NCI-H2171 treated with DMSO at 0.1 percent for 48 hours (cell line): ENCODE measurements around the gene TSPAN15.

Source experiments
- DNase-seq: peaks from one replicate; lab custom pipeline; 2025; lab: John Stamatoyannopoulos, UW

TSPAN15 gene

DNA sequence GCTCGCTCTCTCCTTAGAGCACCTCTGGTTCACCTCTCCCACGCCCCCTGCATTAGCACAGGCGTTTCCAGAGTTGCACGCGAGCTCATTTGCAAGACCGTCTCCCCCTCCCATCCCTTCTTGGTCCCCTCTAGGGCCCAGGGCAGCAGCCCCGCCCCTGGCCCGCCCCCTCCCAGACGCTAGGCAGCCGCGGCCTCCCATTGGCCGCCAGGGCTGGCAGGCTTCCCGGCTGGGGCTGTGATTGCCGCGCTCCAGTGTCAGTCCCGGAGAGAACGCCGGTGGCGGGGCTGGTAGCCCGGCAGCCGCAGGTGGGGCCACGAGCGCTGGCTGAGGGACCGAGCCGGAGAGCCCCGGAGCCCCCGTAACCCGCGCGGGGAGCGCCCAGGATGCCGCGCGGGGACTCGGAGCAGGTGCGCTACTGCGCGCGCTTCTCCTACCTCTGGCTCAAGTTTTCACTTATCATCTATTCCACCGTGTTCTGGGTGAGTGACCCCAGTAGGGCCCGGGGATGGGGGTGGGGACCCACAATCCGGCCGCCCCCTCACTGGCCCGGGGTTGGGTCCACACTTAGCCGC lies at the start of gene TSPAN15:
Gene TSPAN15, plus strand, starts transcription at position 257 of the 575 bp plus-strand sequence. Its CDS starts 130 bp downstream, at position 387.
- peak; percentile 80 for DNase-seq

DNA sequence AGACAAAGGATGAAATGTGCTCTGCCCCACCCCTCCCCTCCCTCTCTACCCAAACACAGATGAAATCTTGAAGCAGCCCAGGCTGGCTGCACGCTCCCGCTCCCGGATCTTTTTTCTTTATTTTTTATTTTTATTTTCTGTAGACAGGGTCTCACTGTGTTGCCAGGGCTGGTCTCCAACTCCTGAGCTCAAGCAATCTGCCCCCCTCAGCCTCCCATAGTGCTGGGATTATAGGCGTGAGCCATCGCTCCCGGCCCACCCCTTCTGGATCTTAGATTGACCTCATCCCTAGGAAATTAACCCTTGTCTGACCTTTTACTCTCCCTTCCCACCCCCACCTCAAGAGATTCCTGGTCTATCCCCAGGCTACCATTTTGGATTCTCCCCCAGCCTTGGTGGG lies 48.9 kb upstream of the TSPAN15 start:
- DNase-seq: no peak

DNA sequence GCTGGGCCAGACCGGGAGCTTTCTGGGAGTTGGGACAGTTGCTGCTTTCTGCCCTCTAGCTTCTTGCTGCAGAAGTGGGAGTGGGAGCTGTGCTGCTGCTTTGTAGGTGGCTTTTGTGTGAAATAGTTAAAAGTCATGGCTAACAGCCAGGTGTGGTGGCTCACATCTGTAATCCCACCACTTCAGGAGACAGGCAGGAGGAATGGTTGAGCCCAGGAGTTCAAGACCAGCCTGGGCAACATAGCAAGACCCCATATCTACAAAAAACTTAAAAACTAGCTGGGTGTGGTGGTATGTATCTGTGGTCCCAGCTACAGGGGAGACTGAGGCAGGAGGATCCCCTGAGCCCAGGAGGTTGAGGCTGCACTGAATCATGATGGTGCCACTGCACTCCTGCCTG lies 48.2 kb upstream of the TSPAN15 start:
- no peak for DNase-seq

DNA sequence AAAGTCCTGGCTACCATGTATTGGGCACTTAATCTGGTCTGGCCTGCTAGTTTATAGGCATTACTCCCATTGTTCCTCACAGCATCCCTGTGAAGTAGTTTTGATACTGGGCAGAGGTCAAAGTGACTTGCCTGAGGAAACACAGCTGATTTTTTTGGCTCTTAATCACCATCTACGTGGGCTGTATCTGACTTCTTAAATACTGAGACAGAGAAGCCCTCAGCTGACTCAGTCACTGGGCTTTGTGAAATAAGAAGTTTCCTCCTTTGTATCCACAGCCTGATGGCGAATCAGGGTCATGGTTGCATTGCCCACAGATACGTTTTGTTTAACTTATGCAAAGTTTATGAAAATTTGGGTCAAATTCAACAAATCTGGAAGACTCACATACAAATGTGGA lies 47.7 kb upstream of the TSPAN15 start:
- DNase-seq: no peak

DNA sequence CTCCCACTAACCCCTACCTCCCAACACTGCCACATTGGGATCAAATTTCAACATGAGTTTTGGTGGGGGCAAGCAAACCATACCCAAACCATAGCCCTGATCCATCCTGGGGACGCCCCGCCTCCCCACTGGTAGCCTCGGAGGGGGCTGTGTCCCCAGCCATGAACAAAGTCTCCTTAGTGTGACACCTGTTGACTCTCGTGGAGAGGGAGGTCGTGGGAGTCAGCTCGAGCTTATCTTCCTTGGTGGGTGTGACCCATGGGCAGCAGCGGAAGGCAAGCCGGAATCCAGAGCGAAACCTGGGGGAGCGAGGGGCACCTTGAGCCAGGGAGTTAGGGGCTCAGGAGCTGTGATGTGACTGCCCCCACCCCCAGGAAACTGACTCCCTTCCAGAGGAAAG lies 46.5 kb upstream of the TSPAN15 start:
- DNase-seq: no peak

DNA sequence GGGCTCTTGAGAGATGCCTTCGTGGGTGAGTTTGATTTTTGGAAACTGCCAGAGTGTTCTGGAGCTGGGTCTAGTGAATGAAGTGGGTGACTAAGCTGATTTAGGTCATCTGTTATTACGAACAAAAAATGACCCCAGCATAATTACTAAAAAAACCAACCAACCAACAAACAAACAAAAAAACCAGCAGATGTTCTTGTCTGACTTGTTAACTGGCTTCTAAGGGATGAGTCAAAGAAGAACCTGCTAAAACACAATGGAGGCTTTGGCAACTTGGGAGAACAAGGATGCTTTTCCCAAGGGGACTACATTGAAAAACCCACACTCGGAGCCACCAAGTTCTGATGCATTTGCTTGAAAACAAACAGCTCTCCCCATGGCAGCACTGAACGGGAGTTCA lies 46.0 kb upstream of the TSPAN15 start:
- DNase-seq: no peak

DNA sequence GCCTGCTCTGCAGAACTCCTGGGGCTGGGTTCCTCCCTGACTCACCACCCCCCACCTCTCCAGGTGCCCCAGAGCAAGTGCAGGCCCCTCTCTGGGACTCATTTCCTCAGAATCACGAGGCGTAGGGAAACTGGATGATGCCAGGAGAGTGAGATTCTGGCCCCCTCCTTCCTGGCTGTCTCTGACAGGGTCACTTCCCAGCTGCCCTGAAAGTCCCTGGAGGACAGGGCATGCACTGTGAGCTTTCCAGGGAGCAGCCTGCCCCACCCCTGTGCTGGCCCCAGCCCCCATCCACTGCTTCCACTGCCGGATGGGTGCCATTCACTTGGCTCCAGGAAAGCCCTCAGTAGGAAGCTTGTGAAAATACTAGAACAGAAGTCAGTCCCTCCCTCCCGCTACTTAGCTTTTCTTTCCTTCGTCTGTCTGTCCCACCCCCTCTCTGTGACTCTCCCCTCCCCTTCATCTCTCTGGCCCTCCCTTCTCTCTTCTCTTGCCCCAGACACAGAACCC lies 44.9 kb upstream of the TSPAN15 start:
- no peak for DNase-seq

DNA sequence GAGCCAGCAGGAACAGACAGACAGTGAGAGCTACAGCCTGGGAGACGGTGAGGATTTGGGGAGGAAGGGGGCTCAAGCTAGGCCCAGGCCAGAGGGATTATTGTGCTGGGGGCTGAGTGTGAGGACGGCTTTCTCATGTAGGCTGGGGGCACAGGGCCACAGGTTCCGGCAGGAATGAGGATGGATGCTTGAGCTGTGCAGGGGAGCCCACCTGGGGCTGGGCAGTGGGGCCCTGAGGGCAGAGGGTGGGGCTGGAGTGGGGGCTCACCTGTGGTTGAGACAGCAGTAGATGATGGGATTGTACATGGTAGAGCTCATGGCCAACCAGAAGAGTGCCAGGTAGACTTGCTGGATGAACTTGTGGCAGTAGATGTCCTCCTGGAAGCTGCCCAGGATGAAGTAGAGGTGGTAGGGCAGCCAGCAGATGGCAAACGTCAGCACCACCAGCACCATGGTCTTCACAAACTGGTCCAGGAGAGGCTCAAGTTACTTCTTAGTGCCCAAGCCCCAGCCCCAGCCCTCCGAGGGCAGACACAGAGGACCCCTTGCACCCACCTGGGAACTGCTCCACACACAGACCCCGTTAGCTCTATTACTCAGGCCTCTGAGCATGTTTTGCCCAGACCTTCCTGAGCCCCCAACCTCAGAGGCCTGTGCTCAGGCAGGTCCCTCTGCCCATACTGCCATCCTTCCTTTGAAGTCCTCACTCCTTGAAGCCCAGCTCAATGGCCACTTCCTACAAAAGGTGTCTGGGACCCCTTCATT lies 44.3 kb upstream of the TSPAN15 start:
- DNase-seq: no peak

DNA sequence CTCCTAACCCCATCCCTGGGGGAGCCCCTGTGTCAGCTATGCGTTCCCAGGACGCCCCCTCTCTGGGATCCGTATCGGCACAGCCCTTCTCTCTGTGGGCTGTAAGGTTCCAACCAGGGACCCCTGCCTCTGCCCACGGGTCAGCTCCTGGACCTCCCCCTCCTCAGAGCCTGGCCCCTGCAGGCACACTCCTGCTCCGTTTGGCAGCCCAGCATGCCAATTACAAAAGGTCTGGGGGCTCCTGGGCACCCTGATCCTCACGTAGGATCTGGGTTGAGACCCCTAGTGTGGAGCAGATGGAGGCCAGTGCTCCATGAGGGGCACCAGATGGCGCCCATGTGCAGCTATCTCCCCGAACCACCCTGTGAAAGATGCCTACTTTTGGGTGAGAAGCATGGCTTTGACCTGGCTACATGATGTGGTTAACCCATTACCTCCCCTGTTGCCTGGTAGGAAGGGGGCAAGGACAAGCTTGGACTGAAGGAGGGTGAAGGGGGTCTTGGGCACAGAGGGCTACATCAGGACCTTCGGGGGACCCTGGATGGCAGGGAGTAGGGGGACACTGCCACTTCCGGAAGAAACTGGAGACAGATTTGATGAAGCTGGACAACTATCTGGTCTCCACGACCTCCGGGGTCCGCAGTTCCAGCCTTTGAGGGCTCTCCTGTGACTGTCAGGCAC lies 43.5 kb upstream of the TSPAN15 start:
- peak; percentile 26 for DNase-seq

DNA sequence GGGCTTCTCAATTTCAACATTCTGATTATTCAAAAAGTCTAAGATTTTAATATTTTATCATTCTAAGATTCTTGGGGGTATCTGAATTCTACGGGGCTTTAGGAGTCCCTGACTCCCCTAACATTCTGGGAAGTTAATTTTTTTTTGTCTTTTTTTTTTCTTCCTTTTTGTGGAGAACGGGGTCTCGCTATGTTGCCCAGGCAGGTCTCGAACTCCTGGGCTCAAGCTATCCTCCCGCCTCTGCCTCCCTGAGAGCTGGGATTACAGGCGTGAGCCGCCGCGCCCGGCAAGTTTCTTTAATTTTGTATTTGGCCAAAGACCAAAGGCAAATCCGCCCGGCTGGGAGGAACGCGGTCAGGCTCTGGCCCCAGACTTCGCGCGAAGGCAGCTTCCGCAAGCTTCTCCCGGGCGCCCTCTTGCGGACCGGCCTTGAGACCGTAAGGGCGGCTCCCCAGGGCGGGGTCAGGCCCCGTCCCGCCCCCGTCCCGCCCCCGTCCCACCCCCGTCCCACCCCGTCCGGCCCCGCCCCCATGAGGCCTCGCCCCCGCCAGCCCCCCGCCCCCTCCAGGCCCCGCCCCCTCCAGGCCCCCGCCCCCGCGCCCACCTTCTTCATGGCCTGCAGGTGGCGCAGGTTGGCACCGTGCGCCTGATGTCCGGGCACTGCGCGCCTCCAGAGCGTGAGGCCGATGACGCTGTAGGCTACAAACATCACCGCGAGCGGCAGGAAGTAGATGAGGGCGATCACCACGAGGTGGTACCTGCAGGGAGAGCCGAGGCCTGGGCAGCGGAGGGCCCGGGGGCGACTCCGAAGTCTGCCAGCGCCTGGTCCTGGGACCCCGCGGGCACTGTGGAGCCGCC lies 42.7 kb upstream of the TSPAN15 start:
- DNase-seq: peak; percentile 76

DNA sequence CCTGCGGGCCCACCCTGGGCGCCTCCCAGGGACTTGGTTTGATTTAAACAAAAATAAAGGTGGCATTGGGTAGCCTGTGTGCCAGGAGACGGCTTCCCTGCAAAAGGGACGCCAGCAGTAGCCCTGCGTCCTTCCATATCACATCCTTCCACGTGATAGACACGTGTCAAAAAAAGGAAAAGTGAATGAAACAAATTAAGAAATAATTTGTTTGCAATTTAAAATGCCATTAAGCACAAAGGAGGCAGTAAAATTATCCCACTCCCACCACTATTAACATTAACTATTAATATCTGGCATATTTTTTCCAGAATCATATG lies 42.1 kb upstream of the TSPAN15 start:
- DNase-seq: no peak

DNA sequence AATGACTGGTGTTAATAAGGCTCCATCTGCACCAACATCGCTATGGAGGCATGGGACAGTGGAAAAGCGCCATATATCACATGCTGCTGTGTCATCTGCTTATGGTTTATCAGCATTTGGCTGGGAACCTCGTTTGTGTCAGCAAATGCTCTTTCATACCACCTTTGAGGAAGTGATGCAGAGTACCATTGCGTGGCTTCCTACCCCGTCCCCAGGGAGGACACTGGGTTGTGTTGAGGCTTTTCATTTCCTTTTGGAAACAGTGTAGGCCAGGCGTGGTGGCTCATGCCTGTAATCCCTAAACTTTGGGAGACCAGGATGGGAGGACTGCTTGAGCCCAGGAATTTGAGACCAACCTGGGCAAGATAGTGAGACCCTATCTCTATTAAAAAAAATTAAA lies 41.3 kb upstream of the TSPAN15 start:
- no peak for DNase-seq

DNA sequence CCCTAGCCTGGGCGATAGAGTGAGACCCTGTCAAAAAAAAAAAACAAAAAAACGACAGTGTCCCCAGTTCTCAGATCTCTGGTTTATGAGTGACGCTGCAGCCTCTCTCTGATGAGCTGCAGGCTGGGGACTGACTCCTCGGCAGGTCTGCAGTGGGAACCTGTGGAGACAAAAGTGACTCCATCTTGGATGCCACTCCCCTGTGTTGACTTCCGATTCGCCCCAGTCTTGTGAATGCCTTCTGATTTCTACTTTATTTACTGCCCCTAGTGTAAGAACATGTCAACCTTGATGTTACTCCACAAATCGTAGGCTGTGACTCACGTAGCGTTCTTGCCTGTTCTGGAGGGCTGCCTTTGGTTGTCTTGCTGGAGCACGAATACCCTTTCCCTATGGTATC lies 40.8 kb upstream of the TSPAN15 start:
- DNase-seq: no peak

DNA sequence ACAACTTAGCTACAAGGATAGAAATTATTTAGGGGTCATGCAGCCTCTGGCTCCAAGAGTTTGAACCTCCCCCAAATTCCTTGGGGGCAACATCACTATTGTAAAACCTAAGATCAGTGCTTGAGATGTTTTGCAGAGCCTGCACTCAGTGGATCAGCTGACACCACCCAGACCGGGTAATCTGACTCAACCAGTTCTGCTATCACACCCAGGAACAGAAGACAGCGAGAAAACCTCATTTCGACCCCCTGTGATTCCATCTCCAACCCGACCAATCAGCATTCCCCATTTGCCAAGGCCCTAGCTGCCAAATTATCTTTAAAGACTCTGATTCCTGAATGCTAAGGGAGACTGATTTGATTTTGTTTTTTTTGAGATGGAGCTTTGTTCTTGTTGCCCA lies 39.8 kb upstream of the TSPAN15 start:
- DNase-seq: no peak

DNA sequence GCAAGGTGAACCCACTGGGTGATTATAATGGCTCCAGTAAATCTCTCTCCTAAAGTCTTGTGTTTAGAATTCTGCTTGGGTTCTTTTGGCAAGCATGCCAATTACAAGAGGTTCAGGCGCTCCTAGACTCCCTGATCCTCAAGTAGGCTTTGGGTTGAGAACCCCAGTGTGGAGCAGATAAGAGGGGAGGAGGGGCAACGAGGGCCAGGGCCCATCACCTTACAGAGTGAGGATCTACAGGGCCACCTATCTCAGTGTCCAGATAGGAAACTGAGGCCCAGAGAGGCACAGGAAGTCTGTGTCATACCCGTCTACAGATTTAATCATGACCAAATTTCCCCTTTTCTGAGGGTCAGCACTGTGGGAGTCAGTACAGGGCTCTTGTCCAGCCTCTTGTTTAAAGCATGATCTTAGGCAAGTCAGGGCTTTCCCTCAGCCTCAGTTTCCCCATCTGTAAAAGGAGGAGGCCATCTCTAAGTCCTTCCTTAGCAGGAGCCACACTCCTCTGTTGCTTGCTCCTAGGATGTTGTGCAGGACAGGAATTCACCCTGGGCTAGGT lies 39.0 kb upstream of the TSPAN15 start:
- no peak for DNase-seq

DNA sequence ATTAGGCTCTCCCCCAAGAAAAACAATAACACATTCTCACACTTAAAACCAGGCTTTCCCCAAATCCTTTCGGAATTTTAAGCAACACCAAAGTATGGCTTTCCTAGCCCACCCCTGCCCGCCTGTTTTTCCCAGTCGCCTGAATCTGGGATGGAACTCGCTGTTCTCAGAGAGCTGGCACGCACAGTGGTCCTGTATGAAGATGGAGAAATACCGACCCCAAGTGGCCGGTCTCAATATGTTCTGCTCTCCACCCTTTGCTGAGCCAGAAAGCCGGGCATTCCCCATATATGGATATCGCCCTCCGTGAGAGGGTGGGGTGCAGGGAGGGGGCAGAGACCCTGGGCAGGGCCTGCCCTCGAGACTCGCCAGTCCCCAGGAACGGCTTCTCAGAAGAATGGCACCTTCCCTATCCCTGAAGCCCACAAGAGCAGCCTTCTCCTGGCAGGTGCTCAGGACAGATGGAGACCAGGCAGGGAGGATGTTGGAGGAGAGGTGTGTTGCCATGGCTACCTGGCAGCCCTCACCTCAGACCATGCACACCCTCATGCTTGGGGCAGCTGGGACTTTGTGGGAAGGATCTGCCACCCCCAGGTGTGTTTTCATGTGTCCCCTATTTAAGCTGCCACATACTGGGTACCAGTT lies 37.9 kb upstream of the TSPAN15 start:
- peak; percentile 88 for DNase-seq

DNA sequence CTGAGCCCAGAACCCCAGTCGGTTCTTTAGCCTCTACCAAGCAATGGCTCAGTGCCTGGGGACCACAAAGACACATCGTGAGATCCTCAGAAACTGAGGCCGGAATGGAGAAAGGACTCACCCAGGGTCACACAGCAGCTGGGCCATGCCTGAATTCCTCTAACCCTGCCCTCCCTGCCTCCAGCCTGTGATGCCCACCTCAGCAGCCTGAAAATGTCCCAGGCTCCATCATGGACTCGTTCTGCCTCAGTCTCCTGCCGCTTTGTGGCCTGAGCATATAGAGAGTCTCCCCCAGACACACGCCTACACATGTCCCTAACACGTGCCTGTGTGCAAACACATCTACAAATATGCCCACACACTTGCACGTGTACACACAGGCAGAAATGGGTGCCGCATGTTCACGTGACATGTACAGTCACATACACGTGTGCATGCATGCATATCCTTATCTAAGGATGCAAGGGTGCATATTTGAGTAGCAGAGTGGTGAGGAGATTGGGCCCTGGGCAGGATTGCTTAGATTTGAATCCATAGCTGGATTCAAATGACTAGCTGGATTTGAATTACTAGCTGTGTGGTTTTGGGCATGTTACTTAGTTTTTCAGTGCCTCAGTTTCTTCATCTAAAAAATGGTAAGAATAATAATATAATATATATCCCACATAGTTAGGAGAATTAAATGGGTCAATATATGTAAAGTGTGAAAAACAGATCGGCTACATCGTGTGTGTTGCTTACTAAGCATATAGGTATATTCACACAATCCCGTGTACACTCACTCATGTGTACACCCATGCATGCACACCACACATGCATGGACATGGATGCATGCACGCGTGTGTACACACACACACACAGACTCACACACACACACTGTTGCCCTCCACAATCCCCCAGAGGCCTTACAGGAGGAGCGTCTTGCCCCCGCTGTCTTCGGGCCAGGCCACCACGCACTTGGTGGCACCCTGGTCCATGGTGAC lies 36.9 kb upstream of the TSPAN15 start:
- no peak for DNase-seq

DNA sequence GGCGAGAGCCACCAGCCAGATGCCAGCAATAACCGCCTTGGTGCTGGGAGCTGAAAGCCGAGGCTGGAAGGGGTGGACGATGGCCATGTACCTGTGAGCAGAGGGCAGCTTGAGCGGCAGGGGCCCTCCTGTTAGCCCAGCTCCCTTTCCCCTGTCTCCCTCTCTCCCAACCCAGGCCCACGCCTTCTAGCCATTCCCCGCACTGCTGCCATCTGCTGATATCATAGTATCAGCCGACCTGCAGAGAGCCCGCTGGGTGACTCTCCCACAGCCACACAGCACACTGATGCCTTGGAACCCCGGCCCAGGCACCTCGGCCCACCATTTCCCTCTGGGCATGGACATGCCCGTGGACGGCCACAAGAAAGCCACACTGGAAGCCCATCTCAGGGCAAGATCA lies 36.2 kb upstream of the TSPAN15 start:
- no peak for DNase-seq

DNA sequence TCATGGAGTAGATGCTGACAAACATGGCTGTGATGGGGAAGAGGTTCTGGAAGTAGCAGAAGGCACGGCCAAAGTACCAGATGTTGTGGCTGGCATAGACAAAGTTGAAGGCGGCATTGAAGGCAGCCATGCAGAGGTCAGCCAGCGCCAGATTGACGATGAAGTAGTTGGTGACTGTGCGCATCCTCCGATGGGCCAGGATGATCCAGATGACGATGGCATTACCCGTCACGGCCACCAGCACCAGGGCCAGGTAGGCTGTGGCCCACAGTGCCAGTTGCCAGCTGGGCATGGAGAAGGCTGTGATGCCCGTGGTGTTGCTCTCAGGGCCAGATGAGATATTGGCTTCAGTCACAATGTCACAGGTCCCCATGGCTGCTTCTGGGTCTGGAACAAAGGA lies 35.3 kb upstream of the TSPAN15 start:
- DNase-seq: no peak

DNA sequence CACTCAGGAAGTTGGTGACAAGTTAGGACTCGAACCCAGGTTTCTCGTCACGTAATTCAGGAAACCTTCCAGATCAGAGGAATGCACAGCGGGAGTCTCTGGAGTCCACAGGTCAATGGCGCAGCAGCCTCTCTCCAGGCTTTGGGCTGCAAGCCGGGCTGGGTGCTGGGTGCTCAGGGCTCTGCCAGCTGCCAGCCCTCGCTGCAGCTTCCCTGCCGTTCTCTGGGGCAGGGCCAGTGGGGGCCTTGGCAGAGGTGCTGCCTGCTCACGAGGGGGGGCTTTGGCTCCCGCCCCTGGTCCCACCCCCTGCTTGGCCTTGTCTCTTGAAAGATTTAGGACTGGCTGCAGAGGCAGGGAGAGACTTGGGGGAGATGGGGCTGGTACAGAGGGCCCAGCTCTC lies 34.6 kb upstream of the TSPAN15 start, which contains the start of gene TACR2:
Gene TACR2, minus strand, starts transcription at position 224 of the 400 bp plus-strand sequence. CDS start 595 bp downstream, outside the sequence.
- DNase-seq: no peak
